Liver (tissue), 9 donors: ENCODE data around the gene GZMA. TPM values are rescaled to one million over a fixed set of nuclear protein-coding genes. Genes with fewer than 3 reads are reported as not detected.

ENCODE experiments used
- DNase-seq: peaks from one replicate; pipeline ENCODE4 v3.0.0-alpha.2; 2017; ENCODE audit warnings: low spot score
- H3K27ac ChIP-seq, 2 donors: one replicate each; pipeline ENCODE4 v1.7.0; 2013; ENCODE audit warnings: inconsistent platforms in 2 of 2, low read length in 2 of 2, control low read depth in 1 of 2, low read depth in 1 of 2, mild to moderate bottlenecking in 1 of 2
- H3K27me3 ChIP-seq, 4 donors: one replicate each; pipeline versions ENCODE4 v1.6.1 to v1.7.0; 2013; ENCODE audit warnings: low read length in 3 of 4, inconsistent platforms in 1 of 4, mild to moderate bottlenecking in 1 of 4, moderate library complexity in 1 of 4; ENCODE audit not compliant: control insufficient read depth in 4 of 4, insufficient read depth in 4 of 4
- H3K36me3 ChIP-seq, 4 donors: one replicate each; pipeline versions ENCODE4 v1.6.1 to v1.7.0; 2013; ENCODE audit warnings: low read length in 3 of 4, mild to moderate bottlenecking in 3 of 4, low read depth in 1 of 4, moderate library complexity in 1 of 4; ENCODE audit not compliant: control insufficient read depth in 4 of 4, insufficient read depth in 3 of 4
- H3K4me1 ChIP-seq, 4 donors: one replicate each; pipeline versions ENCODE4 v1.6.1 to v1.7.0; 2013; ENCODE audit warnings: low read length in 3 of 4, mild to moderate bottlenecking in 3 of 4, moderate library complexity in 1 of 4; ENCODE audit not compliant: control insufficient read depth in 4 of 4, insufficient read depth in 4 of 4
- H3K4me3 ChIP-seq, 3 donors: one replicate each; pipeline versions ENCODE4 v1.6.1 to v1.7.0; 2013; ENCODE audit warnings: low read length in 3 of 3, control low read depth in 1 of 3, low read depth in 1 of 3, mild to moderate bottlenecking in 1 of 3
- H3K9ac ChIP-seq, 2 donors: one replicate each; pipeline ENCODE4 v1.7.0; 2013; ENCODE audit warnings: low read length in 2 of 2, mild to moderate bottlenecking in 2 of 2, moderate library complexity in 2 of 2, control low read depth in 1 of 2, low read depth in 1 of 2
- H3K9me3 ChIP-seq, 4 donors: one replicate each; pipeline versions ENCODE4 v1.6.1 to v1.7.0; 2013; ENCODE audit warnings: low read length in 3 of 4; ENCODE audit not compliant: control insufficient read depth in 4 of 4
- ATF3 ChIP-seq: IDR thresholded peaks from 2 replicates; pipeline ENCODE4 v1.6.1; 2016; ENCODE audit warnings: antibody characterized with exemption
- CTCF ChIP-seq: fragments of 150-350 bp; IDR thresholded peaks from 2 replicates; pipeline ENCODE4 v1.5.1; 2017; ENCODE audit warnings: improper control_type of control experiment, low read depth, low read length; ENCODE audit not compliant: missing input control
- EGR1 ChIP-seq, 2 donors: IDR thresholded peaks; 2 replicates each; pipeline ENCODE4 v1.6.1; 2016 to 2018; ENCODE audit warnings: antibody characterized with exemption in 2 of 2, low read depth in 2 of 2
- FOXA2 ChIP-seq: IDR thresholded peaks from 2 replicates; pipeline ENCODE4 v1.6.1; 2016; ENCODE audit warnings: antibody characterized with exemption
- GABPA ChIP-seq, 2 donors: IDR thresholded peaks in 1 of 2; conservative IDR thresholded peaks in 1 of 2; 2 replicates each; pipeline ENCODE4 v1.6.1; 2016; ENCODE audit warnings: antibody characterized with exemption in 2 of 2, mild to moderate bottlenecking in 1 of 2, moderate library complexity in 1 of 2
- HNF4A ChIP-seq, 2 donors: conservative IDR thresholded peaks; 2 replicates each; pipeline ENCODE4 v1.6.1; 2016; ENCODE audit warnings: antibody characterized with exemption in 2 of 2, mild to moderate bottlenecking in 2 of 2
- HNF4G ChIP-seq: IDR thresholded peaks from 2 replicates; pipeline ENCODE4 v1.6.1; 2016; ENCODE audit warnings: antibody characterized with exemption
- JUND ChIP-seq, 2 donors: IDR thresholded peaks; 2 replicates each; pipeline ENCODE4 v1.6.1; 2016; ENCODE audit warnings: antibody characterized with exemption in 2 of 2
- NR2F2 ChIP-seq: IDR thresholded peaks from 2 replicates; pipeline ENCODE4 v1.6.1; 2016; ENCODE audit warnings: antibody characterized with exemption
- RAD21 ChIP-seq, 2 donors: IDR thresholded peaks; 2 replicates each; pipeline ENCODE4 v1.6.1; 2016; ENCODE audit warnings: antibody characterized with exemption in 2 of 2, mild to moderate bottlenecking in 2 of 2
- REST ChIP-seq: IDR thresholded peaks from 2 replicates; pipeline ENCODE4 v1.6.1; 2016; ENCODE audit warnings: antibody characterized with exemption, mild to moderate bottlenecking
- SP1 ChIP-seq: IDR thresholded peaks from 2 replicates; pipeline ENCODE4 v1.6.1; 2018; ENCODE audit warnings: antibody characterized with exemption, mild to moderate bottlenecking
- TAF1 ChIP-seq: conservative IDR thresholded peaks from 2 replicates; pipeline ENCODE4 v1.6.1; 2016; ENCODE audit warnings: antibody characterized with exemption, mild to moderate bottlenecking
- ZBTB33 ChIP-seq: IDR thresholded peaks from 2 replicates; pipeline ENCODE4 v1.6.1; 2016; ENCODE audit warnings: antibody characterized with exemption
- WGBS: extraction: QIAGEN DNeasy Blood & Tissue Kit; methylation state at CpG from one replicate; pipeline ENCODE4 v1.1.7; 2013; 5-methylcytosine and 5-hydroxymethylcytosine counted together
- polyA plus RNA-seq, 2 donors: library from polyadenylated mRNA; stranded (reverse) in 1 of 2; unstranded in 1 of 2; fragments of 200-250 nt in 1 of 2; fragments of >200 nt in 1 of 2; fragmentation: Nextera tagmentation in 1 of 2; extraction: Ambion mirVana in 1 of 2; gene quantifications; one replicate each; pipeline versions ENCODE4 v1.2.1 to v1.2.3, GENCODE V29; 2013 to 2015
- total RNA-seq, 2 donors: library from RNA; depleted of rRNA; stranded (reverse); fragments of >200 nt; gene quantifications; one replicate each; pipeline ENCODE4 v1.2.3, GENCODE V29; 2014
- donor health status: healthy.
- donor health status: healthy.
- donor health status: healthy.
- donor health status: healthy.
- donor health status: healthy.

The GZMA gene
- total and polyA plus RNA-seq, 4 donors: 1.9 to 2.4 (median 2.1) TPM

GRCh38 chr5:55063899-55064298 is 38.5 kb upstream of the GZMA start:
- Histone ChIP-seq H3K4me3 (no peak overlapping the region), H3K27ac (no peak overlapping the region), H3K4me1 (no peaks in the 10 kb centered on the region), H3K9me3 (no peaks in the 10 kb centered on the region), H3K36me3 (no peaks in the 10 kb centered on the region), H3K9ac (no peak overlapping the region), H3K27me3 (peaks cover 0 to 4% (median 0%) of the 10 kb centered on the region in 4 donors)
- DNase-seq: no peak
- TF ChIP-seq ZBTB33: no peak
- TF ChIP-seq JUND (IDR thresholded peaks at IDR 0.05): no peak
- TF ChIP-seq HNF4G: no peak
- TF ChIP-seq GABPA (IDR thresholded peaks at IDR 0.05 in 1 of 2, conservative IDR thresholded peaks at IDR 0.05 in 1 of 2): no peak
- no peak for TF ChIP-seq ATF3
- no peak for TF ChIP-seq REST
- TF ChIP-seq FOXA2: no peak
- TF ChIP-seq CTCF: no peak
- no peak for TF ChIP-seq NR2F2
- no peak for TF ChIP-seq SP1
- no peak for TF ChIP-seq HNF4A (conservative IDR thresholded peaks at IDR 0.05)
- WGBS: 76% methylated on average over 2 of the region's 2 CpGs

GRCh38 chr5:55064523-55064922 is 37.9 kb upstream of the GZMA start:
- no peaks in the 10 kb centered on the region for H3K36me3 ChIP-seq
- H3K9me3 ChIP-seq: no peaks in the 10 kb centered on the region
- H3K4me3 ChIP-seq: no peak overlapping the region
- no peak for TF ChIP-seq HNF4G
- TF ChIP-seq CTCF: no peak
- no peak for TF ChIP-seq ATF3
- TF ChIP-seq HNF4A (conservative IDR thresholded peaks at IDR 0.05): no peak
- no peak for TF ChIP-seq RAD21 (IDR thresholded peaks at IDR 0.05)
- no peak for TF ChIP-seq TAF1
- TF ChIP-seq EGR1 (IDR thresholded peaks at IDR 0.05; ENCODE audit: low read depth in 2 of 2): no peak
- no peak overlapping the region for H3K27ac ChIP-seq
- 88% methylated on average over 3 of the region's 3 CpGs for WGBS
- no peak for DNase-seq
- H3K27me3 ChIP-seq: peaks cover 0 to 4% (median 0%) of the 10 kb centered on the region in 4 donors
- H3K9ac ChIP-seq: no peak overlapping the region
- no peaks in the 10 kb centered on the region for H3K4me1 ChIP-seq
